Aorta (tissue), 5 donors: ENCODE measurements around the gene GALNT11. TPM values are rescaled to one million over a fixed set of nuclear protein-coding genes. Genes with fewer than 3 reads are reported as not detected.

Source experiments
- ATAC-seq: fragments of 200-7000 bp; cut with Tn5 transposase; one replicate; pipeline ENCODE4 v1.9.1; 2022; ENCODE audit warnings: moderate library complexity; ENCODE audit not compliant: low FRiP score
- DNase-seq, 2 donors: peaks; one replicate each; pipeline ENCODE4 v3.0.0-alpha.2; 2020
- H3K27ac ChIP-seq, 2 donors: one replicate each; pipeline ENCODE4 v1.5.1; 2013; ENCODE audit warnings: low read length in 2 of 2, mild to moderate bottlenecking in 2 of 2, moderate library complexity in 2 of 2, control low read depth in 1 of 2, inconsistent platforms in 1 of 2, low read depth in 1 of 2
- H3K27me3 ChIP-seq, 2 donors: one replicate each; pipeline ENCODE4 v1.6.1; 2013; ENCODE audit warnings: control low read depth in 1 of 2, low read length in 1 of 2, mild to moderate bottlenecking in 1 of 2, moderate library complexity in 1 of 2; ENCODE audit not compliant: insufficient read depth in 2 of 2, control insufficient read depth in 1 of 2
- H3K36me3 ChIP-seq, 2 donors: one replicate each; pipeline ENCODE4 v1.6.1; 2013; ENCODE audit warnings: control low read depth in 1 of 2, low read length in 1 of 2, mild to moderate bottlenecking in 1 of 2; ENCODE audit not compliant: insufficient read depth in 2 of 2, control insufficient read depth in 1 of 2
- H3K4me1 ChIP-seq, 2 donors: one replicate each; pipeline ENCODE4 v1.6.1; 2013; ENCODE audit warnings: low read length in 2 of 2, control low read depth in 1 of 2, mild to moderate bottlenecking in 1 of 2, moderate library complexity in 1 of 2; ENCODE audit not compliant: insufficient read depth in 2 of 2, control insufficient read depth in 1 of 2
- H3K4me3 ChIP-seq, 2 donors: one replicate each; pipeline ENCODE4 v1.5.1; 2013; ENCODE audit warnings: low read length in 2 of 2, control low read depth in 1 of 2, mild to moderate bottlenecking in 1 of 2
- H3K9me3 ChIP-seq: one replicate; pipeline ENCODE4 v1.6.1; 2013; ENCODE audit warnings: mild to moderate bottlenecking, low read length; ENCODE audit not compliant: control insufficient read depth
- WGBS, 2 donors: extraction: QIAGEN DNeasy Blood & Tissue Kit; methylation state at CpG; one replicate each; pipeline ENCODE4 v1.1.7; 2013; 5-methylcytosine and 5-hydroxymethylcytosine counted together
- intact Hi-C, 2 donors: fragments of 100-400 bp; cut with DNase I; formaldehyde crosslinking; loops; one replicate each; pipeline versions ENCODE4 v1.14.2 to v1.15.0; 2022
- polyA plus RNA-seq, 2 donors: library from polyadenylated mRNA; stranded (reverse); fragments of 200-250 nt; gene quantifications; one replicate each; pipeline ENCODE4 v1.2.3, GENCODE V29; 2013
- total RNA-seq, 2 donors: library from RNA; stranded (reverse); fragmentation: NEBNext Ultra II Directional; extraction: Animal tissue kit (Norgen Biotek cat#: 25700); gene quantifications; one replicate each; pipeline ENCODE4 v1.2.1, GENCODE V29; 2021
- donor health status: healthy with polysubstance abuse.
- donor health status: Bipolar disorder and iron deficiency.
- donor health status: DM: no; HTN: no; CAD: no.
- donor health status: DM: no; HTN: no; CAD: no.
- donor health status: DM: yes; HTN: yes; CAD: no.

Gene GALNT11
- total and polyA plus RNA-seq, 4 donors: 20.5 to 45.8 (median 24.6) TPM

GRCh38 chr7:152089183-152089582 is 63.7 kb downstream of the GALNT11 start:
- Histone ChIP-seq H3K27me3 (no peaks in the 10 kb centered on the region), H3K36me3 (no peaks in the 10 kb centered on the region), H3K9me3 (no peaks in the 10 kb centered on the region), H3K4me3 (no peak overlapping the region), H3K27ac (no peak overlapping the region), H3K4me1 (no peaks in the 10 kb centered on the region)
- WGBS, 2 donors: 98 to 99% methylated on average over 7 of the region's 7 CpGs
- ATAC-seq: no peak
- no peak for DNase-seq
- intact Hi-C loops: no loop called here

DNA sequence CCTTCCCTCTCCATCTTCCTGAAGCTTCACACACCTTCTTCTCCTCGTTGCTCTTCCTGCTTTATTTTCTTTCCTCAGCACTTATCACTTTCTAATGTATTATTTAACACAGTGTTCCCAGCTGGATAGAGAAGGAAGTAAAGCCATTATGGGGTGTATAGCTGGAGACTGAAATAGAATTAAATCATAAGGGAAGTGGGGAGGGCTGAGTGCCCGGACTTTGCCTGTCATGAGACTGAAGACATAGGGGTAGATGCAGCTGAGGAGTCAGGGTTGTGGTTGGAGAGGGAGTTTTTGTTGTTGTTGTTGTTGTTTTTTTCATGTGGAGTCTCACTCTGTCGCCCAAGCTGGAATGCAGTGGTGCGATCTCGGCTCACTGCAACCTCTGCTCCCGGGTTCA is 65.3 kb downstream of the GALNT11 start:
- intact Hi-C loops: no loop called here
- Histone ChIP-seq H3K9me3 (no peaks in the 10 kb centered on the region), H3K36me3 (no peaks in the 10 kb centered on the region), H3K27ac (no peak overlapping the region), H3K27me3 (no peaks in the 10 kb centered on the region), H3K4me1 (no peaks in the 10 kb centered on the region), H3K4me3 (no peak overlapping the region)
- no peak for ATAC-seq
- WGBS, 2 donors: 86 to 91% methylated on average over 6 of the region's 6 CpGs
- DNase-seq: no peak

- no peaks in the 10 kb centered on the region for H3K4me1 ChIP-seq
- H3K27me3 ChIP-seq: no peaks in the 10 kb centered on the region
- ATAC-seq: no peak
- no peaks in the 10 kb centered on the region for H3K36me3 ChIP-seq
- no peaks in the 10 kb centered on the region for H3K9me3 ChIP-seq
- DNase-seq: no peak
- H3K27ac ChIP-seq: no peak overlapping the region
- 90 to 92% methylated on average over 4 of the region's 4 CpGs for WGBS, 2 donors
- intact Hi-C loops: no loop called here
- H3K4me3 ChIP-seq: no peak overlapping the region
Measured at GRCh38 chr7:152093717-152094116, 68.2 kb downstream of the GALNT11 start.

DNA sequence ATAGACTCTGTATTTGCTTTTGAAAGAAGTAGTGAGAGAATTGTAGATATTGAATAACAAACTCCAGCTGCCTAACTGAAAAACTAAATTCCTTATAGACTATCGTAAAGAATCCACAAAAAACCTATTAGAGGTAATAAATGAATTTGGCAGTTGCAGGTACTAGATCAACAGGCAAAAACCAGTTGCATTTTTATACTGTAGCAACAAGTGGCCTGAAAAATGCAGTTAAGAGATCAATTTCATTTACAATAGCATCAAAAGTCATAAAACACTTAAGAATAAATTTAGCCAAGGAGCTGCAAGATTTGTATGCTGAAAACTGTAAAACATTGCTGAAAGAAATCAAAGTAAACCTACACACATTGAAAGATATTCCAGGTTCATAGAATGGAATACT is 70.3 kb downstream of the GALNT11 start:
- intact Hi-C loops: no loop called here

DNA sequence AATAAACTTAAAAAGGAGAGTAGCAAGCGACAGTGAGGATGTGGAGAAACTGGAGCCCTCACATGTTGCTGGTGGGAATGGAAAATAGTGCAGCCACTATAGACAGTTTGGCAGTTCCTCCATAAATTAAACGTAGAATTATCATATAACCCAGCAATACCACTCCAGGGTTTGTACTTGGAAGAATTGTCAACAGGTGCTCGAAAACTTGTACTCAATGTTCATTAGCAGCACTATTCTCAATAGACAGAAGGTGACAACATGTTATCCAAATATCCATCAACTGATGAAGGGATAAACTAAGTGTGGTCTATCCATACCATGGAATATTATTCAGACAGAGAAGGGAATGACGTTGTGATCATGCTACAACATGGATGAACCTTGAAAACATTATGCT is 71.9 kb downstream of the GALNT11 start:
- no peak for ATAC-seq
- intact Hi-C loops: no loop called here
- DNase-seq: no peak
- H3K9me3 ChIP-seq: no peaks in the 10 kb centered on the region
- H3K27ac ChIP-seq: no peak overlapping the region
- no peak overlapping the region for H3K4me3 ChIP-seq
- no peaks in the 10 kb centered on the region for H3K27me3 ChIP-seq
- 94% methylated on average over 4 of the region's 4 CpGs for WGBS, 2 donors
- no peaks in the 10 kb centered on the region for H3K36me3 ChIP-seq
- H3K4me1 ChIP-seq: no peaks in the 10 kb centered on the region

More for the DNA sequence above, 70.3 kb downstream of the GALNT11 start:
- Histone ChIP-seq H3K4me3 (no peak overlapping the region), H3K36me3 (no peaks in the 10 kb centered on the region), H3K4me1 (no peaks in the 10 kb centered on the region), H3K9me3 (no peaks in the 10 kb centered on the region), H3K27me3 (no peaks in the 10 kb centered on the region), H3K27ac (no peak overlapping the region)
- no peak for DNase-seq
- no peak for ATAC-seq
- 83 to 88% methylated on average over 1 of the region's 1 CpG for WGBS, 2 donors

GRCh38 chr7:152103066-152103465 is 77.6 kb downstream of the GALNT11 start:
- Histone ChIP-seq H3K4me1 (no peaks in the 10 kb centered on the region), H3K4me3 (no peak overlapping the region), H3K9me3 (no peaks in the 10 kb centered on the region), H3K36me3 (peaks cover 0 to 3% of the 10 kb centered on the region in 2 donors), H3K27me3 (no peaks in the 10 kb centered on the region), H3K27ac (no peak overlapping the region)
- intact Hi-C loops: no loop called here
- ATAC-seq: no peak
- WGBS, 2 donors: 93 to 94% methylated on average over 7 of the region's 7 CpGs
- no peak for DNase-seq

- Histone ChIP-seq H3K36me3 (peaks cover 0 to 3% of the 10 kb centered on the region in 2 donors), H3K4me3 (no peak overlapping the region), H3K4me1 (no peaks in the 10 kb centered on the region), H3K27me3 (no peaks in the 10 kb centered on the region), H3K9me3 (no peaks in the 10 kb centered on the region), H3K27ac (no peak overlapping the region)
- intact Hi-C loops: no loop called here
- DNase-seq (no peak), ATAC-seq (no peak)
- 38 to 46% methylated on average over 5 of the region's 5 CpGs for WGBS, 2 donors
Measured at GRCh38 chr7:152103691-152104090, 78.2 kb downstream of the GALNT11 start.

DNA sequence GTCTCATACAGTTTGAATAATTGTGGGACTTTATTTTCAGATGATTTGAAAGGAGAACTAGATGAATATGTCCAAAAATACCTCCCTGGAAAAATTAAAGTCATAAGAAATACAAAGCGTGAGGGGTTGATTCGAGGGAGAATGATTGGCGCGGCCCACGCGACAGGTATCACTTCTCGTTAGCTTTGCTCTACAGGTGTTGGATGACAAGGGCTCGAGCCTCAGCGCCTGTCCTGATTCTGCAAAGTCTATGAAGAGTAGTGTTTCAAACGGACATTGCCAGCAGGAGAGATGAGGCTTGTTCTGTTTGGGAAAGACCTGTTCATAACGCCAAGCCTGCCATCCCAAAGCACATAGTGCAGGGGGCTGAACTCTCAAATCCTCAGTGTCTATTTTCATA is 79.7 kb downstream of the GALNT11 start:
- peaks cover 3% of the 10 kb centered on the region in 2 donors for H3K36me3 ChIP-seq
- no peak overlapping the region for H3K4me3 ChIP-seq
- DNase-seq (no peak), ATAC-seq (no peak)
- intact Hi-C loops: no loop called here
- H3K4me1 ChIP-seq: no peaks in the 10 kb centered on the region
- no peak overlapping the region for H3K27ac ChIP-seq
- H3K9me3 ChIP-seq: no peaks in the 10 kb centered on the region
- no peaks in the 10 kb centered on the region for H3K27me3 ChIP-seq
- 94% methylated on average over 11 of the region's 11 CpGs for WGBS, 2 donors

GRCh38 chr7:152106990-152107389 is 81.5 kb downstream of the GALNT11 start:
- Histone ChIP-seq H3K27ac (no peak overlapping the region), H3K4me1 (no peaks in the 10 kb centered on the region), H3K27me3 (no peaks in the 10 kb centered on the region), H3K36me3 (peaks cover 3% of the 10 kb centered on the region in 2 donors), H3K9me3 (no peaks in the 10 kb centered on the region), H3K4me3 (no peak overlapping the region)
- WGBS, 2 donors: 56 to 57% methylated on average over 4 of the region's 4 CpGs
- intact Hi-C loops: no loop called here
- ATAC-seq: no peak
- DNase-seq: no peak
